SK-N-SH treated with all-trans-retinoic acid at 6 μM for 48 hours (cell line): ENCODE measurements around the gene AMY2B.
"Not testable (repeated sequence)": the region's sequence is repeated elsewhere in the genome, so short reads cannot be mapped to it uniquely, and the experiment has no call there.

Experiments
- ATAC-seq: fragments of 200-7000 bp; cut with Tn5 transposase; 3 replicates; pipeline ENCODE4 v1.9.1; 2020; ENCODE audit warnings: mild to moderate bottlenecking, moderate library complexity
- ARNTL ChIP-seq: fragments of 450-650 bp; formaldehyde crosslinking; IDR thresholded peaks from 2 replicates; pipeline ENCODE4 v1.5.0; 2020; ENCODE audit warnings: low read depth, mild to moderate bottlenecking, moderate library complexity, borderline replicate concordance
- BACH2 ChIP-seq: fragments of 250-450 bp; sonication (Bioruptor Pico); IDR thresholded peaks from 2 replicates; pipeline ENCODE4 v1.9.0; 2021; ENCODE audit warnings: mild to moderate bottlenecking, borderline replicate concordance
- CSDC2 ChIP-seq: fragments of 250-450 bp; sonication (Bioruptor Pico); IDR thresholded peaks from 2 replicates; pipeline ENCODE4 v1.5.0; 2020; ENCODE audit warnings: mild to moderate bottlenecking, moderate library complexity
- CSRNP3 ChIP-seq: fragments of 250-450 bp; sonication (Bioruptor Pico); IDR thresholded peaks from 2 replicates; pipeline ENCODE4 v1.5.1; 2021; ENCODE audit warnings: mild to moderate bottlenecking, moderate library complexity
- GLIS3 ChIP-seq: fragments of 250-450 bp; sonication (Bioruptor Pico); IDR thresholded peaks from 2 replicates; pipeline ENCODE4 v1.5.0; 2020; ENCODE audit warnings: mild to moderate bottlenecking, moderate library complexity
- ISL1 ChIP-seq: fragments of 250-450 bp; sonication (Bioruptor Pico); IDR thresholded peaks from 2 replicates; pipeline ENCODE4 v2.1.2; 2022; ENCODE audit warnings: mild to moderate bottlenecking, moderate library complexity
- PATZ1 ChIP-seq: fragments of 250-450 bp; sonication (Bioruptor Pico); IDR thresholded peaks from 2 replicates; pipeline ENCODE4 v1.8.0; 2020; ENCODE audit warnings: mild to moderate bottlenecking, moderate library complexity, borderline replicate concordance
- POU6F1 ChIP-seq: fragments of 250-450 bp; sonication (Bioruptor Pico); IDR thresholded peaks from 2 replicates; pipeline ENCODE4 v1.8.0; 2021; ENCODE audit warnings: low read depth, mild to moderate bottlenecking, moderate library complexity, borderline replicate concordance
- PPARA ChIP-seq: fragments of 250-450 bp; sonication (Bioruptor Pico); IDR thresholded peaks from 2 replicates; pipeline ENCODE4 v1.5.0; 2020; ENCODE audit warnings: mild to moderate bottlenecking, borderline replicate concordance
- RARB ChIP-seq: fragments of 250-450 bp; sonication (Bioruptor Pico); IDR thresholded peaks from 2 replicates; pipeline ENCODE4 v1.8.0; 2021; ENCODE audit warnings: mild to moderate bottlenecking, moderate library complexity
- SNAI2 ChIP-seq: fragments of 250-450 bp; sonication (Bioruptor Pico); IDR thresholded peaks from 2 replicates; pipeline ENCODE4 v1.5.0; 2020; ENCODE audit warnings: mild to moderate bottlenecking, moderate library complexity
- TCF4 ChIP-seq: fragments of 250-450 bp; sonication (Bioruptor Pico); IDR thresholded peaks from 2 replicates; pipeline ENCODE4 v1.8.0; 2021; ENCODE audit warnings: mild to moderate bottlenecking, moderate library complexity, borderline replicate concordance
- TOX ChIP-seq: fragments of 250-450 bp; sonication (Bioruptor Pico); IDR thresholded peaks from 2 replicates; pipeline ENCODE4 v1.8.0; 2021; ENCODE audit warnings: mild to moderate bottlenecking, moderate library complexity, borderline replicate concordance
- TSHZ2 ChIP-seq: fragments of 250-450 bp; sonication (Bioruptor Pico); IDR thresholded peaks from 2 replicates; pipeline ENCODE4 v1.5.0; 2020; ENCODE audit warnings: mild to moderate bottlenecking, moderate library complexity
- ZC3H10 ChIP-seq: fragments of 250-450 bp; sonication (Bioruptor Pico); IDR thresholded peaks from 2 replicates; pipeline ENCODE4 v1.5.1; 2021; ENCODE audit warnings: mild to moderate bottlenecking, moderate library complexity
- ZFP3 ChIP-seq: fragments of 250-450 bp; sonication (Bioruptor Pico); IDR thresholded peaks from 2 replicates; pipeline ENCODE4 v1.5.0; 2020; ENCODE audit warnings: mild to moderate bottlenecking, moderate library complexity
- ZFP30 ChIP-seq: fragments of 450-650 bp; formaldehyde crosslinking; IDR thresholded peaks from 2 replicates; pipeline ENCODE4 v1.5.0; 2022; ENCODE audit warnings: mild to moderate bottlenecking, moderate library complexity
- ZNF70 ChIP-seq: fragments of 450-650 bp; formaldehyde crosslinking; IDR thresholded peaks from 2 replicates; pipeline ENCODE4 v1.5.0; 2020; ENCODE audit warnings: mild to moderate bottlenecking, moderate library complexity
- ZNF8 ChIP-seq: fragments of 450-650 bp; formaldehyde crosslinking; IDR thresholded peaks from 2 replicates; pipeline ENCODE4 v1.5.0; 2020; ENCODE audit warnings: mild to moderate bottlenecking, moderate library complexity

The AMY2B gene

GRCh38 chr1:103563056-103563455, 8.3 kb upstream of the AMY2B start:
- no peak for TF ChIP-seq ZFP3 (CRISPR knock-in tag)
- TF ChIP-seq TOX (CRISPR knock-in tag), result no peak
- TF ChIP-seq PATZ1 (CRISPR knock-in tag), result no peak
- no peak for TF ChIP-seq PPARA (CRISPR knock-in tag)
- TF ChIP-seq ISL1 (CRISPR knock-in tag), result no peak
- TF ChIP-seq CSRNP3 (CRISPR knock-in tag), result no peak
- TF ChIP-seq GLIS3 (CRISPR knock-in tag), result no peak
- no peak for TF ChIP-seq BACH2 (CRISPR knock-in tag)
- TF ChIP-seq CSDC2 (CRISPR knock-in tag), result no peak
- TF ChIP-seq TCF4 (CRISPR knock-in tag), result no peak
- TF ChIP-seq ZC3H10 (CRISPR knock-in tag), result no peak
- TF ChIP-seq ARNTL (CRISPR knock-in tag), result no peak
- TF ChIP-seq POU6F1 (CRISPR knock-in tag), result no peak
- no peak for TF ChIP-seq ZFP30 (CRISPR knock-in tag)
- no peak for TF ChIP-seq RARB (CRISPR knock-in tag)
- TF ChIP-seq, all 23 proteins: peak for 0
- ATAC-seq, result no peak

GRCh38 chr1:103569493-103569892, 1.9 kb upstream of the AMY2B start:
- no peak for TF ChIP-seq GLIS3 (CRISPR knock-in tag)
- no peak for ATAC-seq

- no peak for ATAC-seq
- TF ChIP-seq SNAI2 (CRISPR knock-in tag) (no peak), ZC3H10 (CRISPR knock-in tag) (no peak), CSRNP3 (CRISPR knock-in tag) (no peak), ZNF8 (no peak), TOX (CRISPR knock-in tag) (no peak), POU6F1 (CRISPR knock-in tag) (no peak), ZNF70 (CRISPR knock-in tag) (no peak), BACH2 (CRISPR knock-in tag) (no peak), RARB (CRISPR knock-in tag) (no peak), PPARA (CRISPR knock-in tag) (no peak), PATZ1 (CRISPR knock-in tag) (no peak), GLIS3 (CRISPR knock-in tag) (no peak), TSHZ2 (CRISPR knock-in tag) (no peak), ZFP30 (CRISPR knock-in tag) (no peak)
Measured at GRCh38 chr1:103576065-103576464, 4.7 kb downstream of the AMY2B start.

GRCh38 chr1:103576784-103577183, 5.4 kb downstream of the AMY2B start:
- ATAC-seq, result not testable (repeated sequence)
